Endothelial cell of umbilical vein (primary cell): ENCODE results near the gene ANKS1B. TPM values are rescaled to one million over a fixed set of nuclear protein-coding genes. Genes with fewer than 3 reads are reported as not detected.

Experiments
- BruUV-seq: library from RNA; stranded (reverse); fragments of 400-500 nt; replicated peaks from 2 replicates; lab custom pipeline; 2021; lab: Mats Ljungman, UMichigan
- CTCF ChIA-PET: fragments of 300-600, 350-600 bp; sonication (Branson Sonifier 250); formaldehyde crosslinking; loops from one replicate; lab custom pipeline; 2021; ENCODE audit warnings: antibody characterized with exemption, inconsistent platforms; lab: Charles Lee
- POLR2A ChIA-PET: fragments of 300-600, 350-600 bp; sonication (Branson Sonifier 250); formaldehyde crosslinking; loops from one replicate; lab custom pipeline; 2021; ENCODE audit warnings: antibody characterized with exemption, inconsistent platforms; lab: Charles Lee
- DNase-seq: peaks from one replicate; pipeline ENCODE4 v3.0.0-alpha.2; 2011; ENCODE audit warnings: low read depth, low spot score
- FAIRE-seq: peaks from 2 replicates; lab custom pipeline; 2011; peaks lifted over from hg19 to GRCh38; lab: Jason Lieb, UNC
- H2AFZ ChIP-seq: 2 replicates; pipeline ENCODE4 v1.6.0; 2012; ENCODE audit warnings: low read depth, low read length, control low read depth, inconsistent platforms
- H3K27ac ChIP-seq: 2 replicates; pipeline ENCODE4 v1.5.1; 2011; ENCODE audit warnings: low read depth, mild to moderate bottlenecking, control low read depth, low read length, moderate library complexity; ENCODE audit not compliant: insufficient read depth
- H3K27me3 ChIP-seq, 2 experiments: 2 replicates each; pipeline versions ENCODE4 v1.6.0 to v1.6.1; 2011; ENCODE audit warnings: low read length in 2 of 2, mixed read lengths in 1 of 2; ENCODE audit not compliant: control insufficient read depth in 2 of 2, insufficient read depth in 2 of 2
- H3K36me3 ChIP-seq, 2 experiments: 2 replicates in 1 of 2; 3 replicates in 1 of 2; pipeline ENCODE4 v1.5.1; 2011; ENCODE audit warnings: low read length in 2 of 2, mild to moderate bottlenecking in 1 of 2, moderate library complexity in 1 of 2; ENCODE audit not compliant: control insufficient read depth in 2 of 2, insufficient read depth in 2 of 2; ENCODE audit errors: extremely low read depth in 1 of 2
- H3K4me1 ChIP-seq: 3 replicates; pipeline ENCODE4 v1.5.1; 2011; ENCODE audit warnings: mild to moderate bottlenecking, low read length; ENCODE audit not compliant: control insufficient read depth, insufficient read depth; ENCODE audit errors: extremely low read depth
- H3K4me2 ChIP-seq: 2 replicates; pipeline ENCODE4 v1.6.1; 2011; ENCODE audit warnings: low read length, control low read depth, mixed read lengths; ENCODE audit not compliant: insufficient read depth
- H3K4me3 ChIP-seq, 3 experiments: fragments of 200-600 bp in 1 of 3; sonication (generic), shearing (Covaris generic) in 1 of 3; replicated peaks in 1 of 3; 2 replicates each; pipeline ENCODE4 v1.5.1; 2011 to 2016; ENCODE audit warnings: control low read depth in 3 of 3, low read length in 3 of 3, mild to moderate bottlenecking in 2 of 3, inconsistent platforms in 1 of 3, low read depth in 1 of 3, moderate library complexity in 1 of 3; ENCODE audit not compliant: insufficient read depth in 1 of 3
- H3K79me2 ChIP-seq: 2 replicates; pipeline ENCODE4 v1.6.0; 2012; ENCODE audit warnings: low read length, inconsistent platforms; ENCODE audit not compliant: control insufficient read depth, insufficient read depth
- H3K9ac ChIP-seq: replicated peaks from 2 replicates; pipeline ENCODE3; 2011; ENCODE audit warnings: low read length, control low read depth; ENCODE audit not compliant: insufficient read depth; ENCODE audit errors: extremely low read depth
- H3K9me1 ChIP-seq: replicated peaks from 3 replicates; pipeline ENCODE4 v1.6.0; 2011; ENCODE audit warnings: mild to moderate bottlenecking, low read length; ENCODE audit not compliant: control insufficient read depth, insufficient read depth; ENCODE audit errors: extremely low read depth
- H3K9me3 ChIP-seq: replicated peaks from 2 replicates; pipeline ENCODE4 v1.5.1; 2012; ENCODE audit warnings: low read length, inconsistent platforms; ENCODE audit not compliant: control insufficient read depth, insufficient read depth
- H4K20me1 ChIP-seq: replicated peaks from 2 replicates; pipeline ENCODE3; 2011; ENCODE audit warnings: mild to moderate bottlenecking, low read length; ENCODE audit not compliant: control insufficient read depth, insufficient read depth; ENCODE audit errors: extremely low read depth
- CTCF ChIP-seq, 2 donors: IDR thresholded peaks; 1 replicate in 1 of 2; 2 replicates in 1 of 2; pipeline ENCODE4 v1.5.1; 2011; ENCODE audit warnings: low read length in 2 of 2, mild to moderate bottlenecking in 2 of 2, moderate library complexity in 2 of 2, control low read depth in 1 of 2, inconsistent platforms in 1 of 2, low read depth in 1 of 2; ENCODE audit not compliant: insufficient read depth in 1 of 2; ENCODE audit errors: extremely low read depth in 1 of 2
- EZH2 ChIP-seq: IDR thresholded peaks from 2 replicates; pipeline ENCODE4 v1.6.1; 2012; ENCODE audit warnings: borderline replicate concordance, low read depth, mild to moderate bottlenecking, moderate library complexity, low read length, inconsistent platforms; ENCODE audit not compliant: severe bottlenecking
- FOS ChIP-seq: IDR thresholded peaks from 2 replicates; pipeline ENCODE4 v1.6.1; 2011; ENCODE audit warnings: mild to moderate bottlenecking, low read length, moderate library complexity, borderline replicate concordance; ENCODE audit not compliant: insufficient read depth
- GATA2 ChIP-seq: IDR thresholded peaks from 2 replicates; pipeline ENCODE4 v1.7.0; 2011; ENCODE audit warnings: low read depth, mild to moderate bottlenecking, moderate library complexity, mixed read lengths, low read length; ENCODE audit not compliant: insufficient read length, insufficient read depth
- JUN ChIP-seq: IDR thresholded peaks from 2 replicates; pipeline ENCODE4 v1.6.1; 2011; ENCODE audit warnings: borderline replicate concordance, low read depth; ENCODE audit not compliant: insufficient read length, insufficient read depth
- MAX ChIP-seq: IDR thresholded peaks from 2 replicates; pipeline ENCODE4 v1.6.1; 2011; ENCODE audit not compliant: insufficient read depth, insufficient read length
- MYC ChIP-seq: IDR thresholded peaks from one replicate; pipeline ENCODE4 v1.6.1; 2011; ENCODE audit warnings: mild to moderate bottlenecking, low read depth, low read length
- dilution Hi-C: fragments of 300-500 bp; cut with MboI; formaldehyde crosslinking; loops from one replicate; pipeline ENCODE4 v1.15.0; 2019; ENCODE audit warnings: low sequenced_read_pairs; ENCODE audit not compliant: extremely low pct_ligation_motif_present
- intact Hi-C: fragments of 100-400 bp; cut with micrococcal nuclease; formaldehyde crosslinking; loops from one replicate; pipeline ENCODE4 v1.10.0; 2022
- polyA plus RNA-seq, 4 experiments: library from polyadenylated mRNA; depleted of rRNA in 3 of 4; stranded (reverse) in 3 of 4; unstranded in 1 of 4; fragments of >200 nt; gene quantifications; 2 replicates each; pipeline versions ENCODE4 v1.2.1 to v1.2.3, GENCODE V29; 2011 to 2012; ENCODE audit warnings: missing spikeins in 1 of 4
- total RNA-seq: library from RNA; stranded (reverse); gene quantifications from 2 replicates; pipeline ENCODE4 v1.2.3, GENCODE V29; 2021

The ANKS1B gene
- total and polyA plus RNA-seq, 2 donors (not counting 3 experiments of a cell fraction or from before 2014, with no cell fraction given) = 0.15 to 0.38 TPM

GRCh38 chr12:99658671-99659349, 325.9 kb downstream of the ANKS1B start:
- Histone ChIP-seq H3K9me3 (peaks cover 4% of the 10 kb centered on the region), H3K9me1 (no peaks in the 10 kb centered on the region), H3K4me1 (no peaks in the 10 kb centered on the region), H3K9ac (no peak overlapping the region), H2AFZ (no peak overlapping the region), H3K27me3 (no peaks in the 10 kb centered on the region), H3K27ac (no peak overlapping the region), H3K36me3 (no peaks in the 10 kb centered on the region), H3K4me3 (no peak overlapping the region), H3K4me2 (no peak overlapping the region), H3K79me2 (no peaks in the 10 kb centered on the region), H4K20me1 (no peaks in the 10 kb centered on the region)
- no TSS peak for BruUV-seq
- ChIA-PET CTCF (no interaction called here), POLR2A (no interaction called here)
- intact Hi-C loops (no loop called here), dilution Hi-C loops (no loop called here)
- TF ChIP-seq JUN (no peak), EZH2 (no peak), CTCF (IDR thresholded peaks at IDR 0.05; ENCODE audit: extremely low read depth in 1 of 2, insufficient read depth in 1 of 2, low read depth in 1 of 2, low read length in 2 of 2) (no peak), GATA2 (no peak), MYC (no peak), MAX (no peak), FOS (no peak)
- DNase-seq (no peak), FAIRE-seq (no peak)
